IMR-90 (cell line): ENCODE measurements around the gene TIGAR. TPM values are rescaled to one million over a fixed set of nuclear protein-coding genes. Genes with fewer than 3 reads are reported as not detected.

Experiments
- ATAC-seq: fragments of 200-7000 bp; cut with Tn5 transposase; 2 replicates; pipeline ENCODE4 v1.9.1; 2020; ENCODE audit warnings: low read depth, mild to moderate bottlenecking, moderate library complexity
- BruUV-seq: library from RNA; stranded (reverse); fragments of 400-500 nt; replicated peaks from 2 replicates; lab custom pipeline; 2021; lab: Mats Ljungman, UMichigan
- CTCF ChIA-PET: fragments of 300-600 bp; formaldehyde crosslinking; extraction: SDS; loops from one replicate; lab custom pipeline; 2021; ENCODE audit warnings: antibody characterized with exemption; lab: Yijun Ruan, JAX
- POLR2A ChIA-PET: fragments of 300-600 bp; sonication (Branson Sonifier 250); formaldehyde crosslinking; loops from one replicate; lab custom pipeline; 2022; ENCODE audit warnings: antibody characterized with exemption; ENCODE audit not compliant: unreplicated experiment; lab: Charles Lee
- DNase-seq: peaks from one replicate; pipeline ENCODE4 v3.0.0; 2013
- H2AFZ ChIP-seq: replicated peaks from 2 replicates; pipeline ENCODE3; 2013; ENCODE audit warnings: low read length, mild to moderate bottlenecking; ENCODE audit not compliant: poor library complexity
- H2AK5ac ChIP-seq: 2 replicates; pipeline ENCODE4 v1.6.1; 2013; ENCODE audit warnings: low read depth, low read length, inconsistent platforms
- H2AK9ac ChIP-seq: replicated peaks from 2 replicates; pipeline ENCODE3; 2013; ENCODE audit warnings: mild to moderate bottlenecking, low read depth, low read length, moderate library complexity; ENCODE audit not compliant: poor library complexity
- H2BK120ac ChIP-seq: 2 replicates; pipeline ENCODE4 v1.6.1; 2013; ENCODE audit warnings: low read depth, low read length, inconsistent platforms
- H2BK15ac ChIP-seq: 3 replicates; pipeline ENCODE4 v1.6.1; 2013; ENCODE audit warnings: low read depth, low read length, inconsistent platforms
- H2BK20ac ChIP-seq: 2 replicates; pipeline ENCODE4 v1.6.1; 2013; ENCODE audit warnings: low read depth, mild to moderate bottlenecking, inconsistent platforms, low read length, moderate library complexity
- H2BK5ac ChIP-seq: 2 replicates; pipeline ENCODE4 v1.6.1; 2013; ENCODE audit warnings: mild to moderate bottlenecking, low read depth, low read length, inconsistent platforms; ENCODE audit not compliant: poor library complexity, severe bottlenecking
- H3K14ac ChIP-seq: replicated peaks from 2 replicates; pipeline ENCODE4 v1.6.1; 2013; ENCODE audit warnings: low read depth, low read length, inconsistent platforms
- H3K18ac ChIP-seq: 2 replicates; pipeline ENCODE4 v1.6.1; 2013; ENCODE audit warnings: low read depth, low read length, control low read depth
- H3K23ac ChIP-seq: 2 replicates; pipeline ENCODE4 v1.6.1; 2013; ENCODE audit warnings: low read depth, low read length, inconsistent platforms
- H3K27ac ChIP-seq: 2 replicates; pipeline ENCODE4 v1.5.1; 2013; ENCODE audit warnings: mild to moderate bottlenecking, control low read depth, low read length; ENCODE audit not compliant: insufficient read depth
- H3K27me3 ChIP-seq: 2 replicates; pipeline ENCODE4 v1.6.1; 2013; ENCODE audit warnings: low read length; ENCODE audit not compliant: control insufficient read depth, insufficient read depth
- H3K36me3 ChIP-seq: 2 replicates; pipeline ENCODE4 v1.6.1; 2013; ENCODE audit warnings: low read length, mixed read lengths; ENCODE audit not compliant: control insufficient read depth, insufficient read depth
- H3K4ac ChIP-seq: 2 replicates; pipeline ENCODE4 v1.6.1; 2013; ENCODE audit warnings: low read depth, low read length, inconsistent platforms
- H3K4me1 ChIP-seq: 2 replicates; pipeline ENCODE4 v1.6.1; 2013; ENCODE audit warnings: low read length, mixed read lengths; ENCODE audit not compliant: control insufficient read depth, insufficient read depth
- H3K4me2 ChIP-seq: 2 replicates; pipeline ENCODE4 v1.6.1; 2013; ENCODE audit warnings: low read depth, mild to moderate bottlenecking, control low read depth, low read length, moderate library complexity
- H3K4me3 ChIP-seq: 2 replicates; pipeline ENCODE4 v1.5.1; 2013; ENCODE audit warnings: low read depth, mild to moderate bottlenecking, control low read depth, low read length, moderate library complexity; ENCODE audit not compliant: insufficient read depth
- H3K56ac ChIP-seq: 2 replicates; pipeline ENCODE4 v1.6.1; 2013; ENCODE audit warnings: low read length, inconsistent platforms; ENCODE audit not compliant: insufficient read depth; ENCODE audit errors: extremely low read depth
- H3K79me1 ChIP-seq, 2 experiments: 2 replicates each; pipeline ENCODE4 v1.6.1; 2013; ENCODE audit warnings: low read length in 2 of 2, inconsistent platforms in 1 of 2, low read depth in 1 of 2
- H3K9ac ChIP-seq: 2 replicates; pipeline ENCODE4 v1.6.1; 2013; ENCODE audit warnings: low read depth, low read length, control low read depth
- H3K9me1 ChIP-seq: 2 replicates; pipeline ENCODE4 v1.6.1; 2013; ENCODE audit warnings: low read length, inconsistent platforms; ENCODE audit not compliant: insufficient read depth
- H3K9me3 ChIP-seq: 2 replicates; pipeline ENCODE4 v1.6.1; 2013; ENCODE audit warnings: low read length; ENCODE audit not compliant: control insufficient read depth, insufficient read depth
- H4K20me1 ChIP-seq: 2 replicates; pipeline ENCODE4 v1.6.1; 2013; ENCODE audit warnings: low read length, inconsistent platforms; ENCODE audit not compliant: insufficient read depth
- H4K5ac ChIP-seq: 2 replicates; pipeline ENCODE4 v1.6.1; 2013; ENCODE audit warnings: mild to moderate bottlenecking, low read depth, low read length, control low read depth
- H4K8ac ChIP-seq, 2 experiments: 2 replicates each; pipeline ENCODE4 v1.6.1; 2013; ENCODE audit warnings: low read depth in 2 of 2, low read length in 2 of 2, control low read depth in 1 of 2, inconsistent platforms in 1 of 2
- H4K91ac ChIP-seq: 2 replicates; pipeline ENCODE4 v1.6.1; 2013; ENCODE audit warnings: low read depth, low read length, inconsistent platforms; ENCODE audit not compliant: insufficient read depth
- BHLHE40 ChIP-seq: fragments of 150-350 bp; IDR thresholded peaks from 2 replicates; pipeline ENCODE4 v1.6.1; 2016; ENCODE audit warnings: mild to moderate bottlenecking, low read depth, low read length
- CEBPB ChIP-seq: IDR thresholded peaks from 2 replicates; pipeline ENCODE4 v1.6.1; 2012; ENCODE audit warnings: low read depth, low read length, improper control_type of control experiment
- CHD1 ChIP-seq: IDR thresholded peaks from 2 replicates; pipeline ENCODE4 v1.6.1; 2012; ENCODE audit warnings: low read depth, low read length, improper control_type of control experiment
- MAFK ChIP-seq: IDR thresholded peaks from 2 replicates; pipeline ENCODE4 v1.6.1; 2012; ENCODE audit warnings: low read depth, low read length, improper control_type of control experiment
- RCOR1 ChIP-seq: IDR thresholded peaks from 2 replicates; pipeline ENCODE4 v1.6.1; 2012; ENCODE audit warnings: mild to moderate bottlenecking, low read length, improper control_type of control experiment; ENCODE audit not compliant: insufficient replicate concordance
- RFX5 ChIP-seq: IDR thresholded peaks from 2 replicates; pipeline ENCODE4 v1.8.0; 2012; ENCODE audit warnings: low read depth, mild to moderate bottlenecking, low read length, moderate library complexity
- WGBS, 2 experiments: methylation state at CpG; one replicate each; pipeline versions ENCODE4 v1.1.5 to v1.1.7; 2013; ENCODE audit warnings: missing lambda C conversion rate in 2 of 2; ENCODE audit not compliant: insufficient read length in 1 of 2; ENCODE audit errors: extremely low coverage in 2 of 2; 5-methylcytosine and 5-hydroxymethylcytosine counted together
- dilution Hi-C: fragments of 300-500 bp; cut with HindIII; formaldehyde crosslinking; loops from one replicate; pipeline ENCODE4 v1.14.3; 2018; ENCODE audit warnings: low sequenced_read_pairs; ENCODE audit not compliant: unreplicated experiment
- in situ Hi-C: fragments of 300-500 bp; cut with MboI; formaldehyde crosslinking; loops from 3 replicates; pipeline ENCODE4 v1.14.3; 2019; ENCODE audit warnings: low sequenced_read_pairs, inconsistent platforms, mixed read lengths
- intact Hi-C: fragments of 100-400 bp; cut with micrococcal nuclease; formaldehyde crosslinking; loops from 2 replicates; pipeline ENCODE4 v1.10.0; 2022
- polyA plus RNA-seq, 3 experiments: library from polyadenylated mRNA; depleted of rRNA; stranded (reverse); fragments of >200 nt; gene quantifications; 2 replicates each; pipeline ENCODE4 v1.2.3, GENCODE V29; 2012; ENCODE audit warnings: low replicate concordance in 1 of 3
- total RNA-seq: library from RNA; depleted of rRNA; stranded (reverse); fragments of >200 nt; gene quantifications from 2 replicates; pipeline ENCODE4 v1.2.3, GENCODE V29; 2012
- TF ChIP-seq, protein P1 (sequence below): conservative IDR thresholded peaks from 2 replicates; pipeline ENCODE4 v1.5.1; 2012; ENCODE audit warnings: mild to moderate bottlenecking, low read depth, low read length, improper control_type of control experiment

The TIGAR gene
- total and polyA plus RNA-seq, 2 of the 4 experiments (the other 2 are of a cell fraction), result 7.3 to 13.7 TPM

DNA sequence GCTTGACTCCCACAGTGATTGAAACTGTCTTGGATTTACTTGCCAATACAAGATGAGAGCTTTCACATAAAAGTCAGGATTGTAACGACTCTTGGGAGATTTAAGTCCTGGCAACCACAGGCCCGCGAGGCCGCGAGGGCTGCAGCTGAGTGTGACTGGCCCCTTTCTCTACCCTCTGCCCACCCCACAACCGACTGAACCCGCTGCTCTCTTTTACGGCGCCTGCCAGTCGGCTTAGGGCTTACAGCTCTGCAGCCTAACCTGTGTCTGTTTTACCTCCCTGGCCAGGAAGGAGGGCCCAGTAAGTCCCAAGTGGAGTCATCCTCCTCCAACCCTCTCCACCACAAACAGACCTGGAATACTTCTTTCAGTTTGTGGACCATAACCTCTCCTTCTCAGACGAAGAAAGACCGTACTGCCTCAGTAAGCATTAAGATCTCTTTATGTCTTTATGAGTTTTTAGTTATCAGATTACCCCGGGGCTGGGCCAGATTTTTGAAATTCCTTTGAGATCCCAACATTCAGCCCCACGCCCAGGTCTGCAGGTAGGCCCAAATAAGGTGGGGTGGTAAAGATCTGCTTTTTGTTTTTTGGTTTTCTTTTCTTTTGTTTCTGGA lies 12.6 kb upstream of the TIGAR start:
- DNase-seq, result no peak
- H2BK5ac ChIP-seq, result no peak overlapping the region
- H3K27ac ChIP-seq, result no peak overlapping the region
- no peak overlapping the region for H3K4me2 ChIP-seq
- H3K23ac ChIP-seq, result no peak overlapping the region
- H3K56ac ChIP-seq, result no peak overlapping the region
- no peak overlapping the region for H2AK5ac ChIP-seq
- no peak overlapping the region for H3K4ac ChIP-seq
- H4K20me1 ChIP-seq, result no peaks in the 10 kb centered on the region
- TF ChIP-seq CHD1 (no peak), MAFK (no peak), RFX5 (no peak), BHLHE40 (no peak), CEBPB (no peak), RCOR1 (no peak)
- TF ChIP-seq, protein P1, sequence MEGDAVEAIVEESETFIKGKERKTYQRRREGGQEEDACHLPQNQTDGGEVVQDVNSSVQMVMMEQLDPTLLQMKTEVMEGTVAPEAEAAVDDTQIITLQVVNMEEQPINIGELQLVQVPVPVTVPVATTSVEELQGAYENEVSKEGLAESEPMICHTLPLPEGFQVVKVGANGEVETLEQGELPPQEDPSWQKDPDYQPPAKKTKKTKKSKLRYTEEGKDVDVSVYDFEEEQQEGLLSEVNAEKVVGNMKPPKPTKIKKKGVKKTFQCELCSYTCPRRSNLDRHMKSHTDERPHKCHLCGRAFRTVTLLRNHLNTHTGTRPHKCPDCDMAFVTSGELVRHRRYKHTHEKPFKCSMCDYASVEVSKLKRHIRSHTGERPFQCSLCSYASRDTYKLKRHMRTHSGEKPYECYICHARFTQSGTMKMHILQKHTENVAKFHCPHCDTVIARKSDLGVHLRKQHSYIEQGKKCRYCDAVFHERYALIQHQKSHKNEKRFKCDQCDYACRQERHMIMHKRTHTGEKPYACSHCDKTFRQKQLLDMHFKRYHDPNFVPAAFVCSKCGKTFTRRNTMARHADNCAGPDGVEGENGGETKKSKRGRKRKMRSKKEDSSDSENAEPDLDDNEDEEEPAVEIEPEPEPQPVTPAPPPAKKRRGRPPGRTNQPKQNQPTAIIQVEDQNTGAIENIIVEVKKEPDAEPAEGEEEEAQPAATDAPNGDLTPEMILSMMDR, result no peak
- no peaks in the 10 kb centered on the region for H3K4me1 ChIP-seq
- peaks cover 12% of the 10 kb centered on the region for H3K27me3 ChIP-seq
- H2AFZ ChIP-seq, result peak overlapping the region; percentile 82
- no peaks in the 10 kb centered on the region for H3K9me1 ChIP-seq
- no peaks in the 10 kb centered on the region for H3K36me3 ChIP-seq
- no peaks in the 10 kb centered on the region for H3K79me1 ChIP-seq
- no peak overlapping the region for H4K5ac ChIP-seq
- POLR2A ChIA-PET, result no interaction called here
- BruUV-seq, result no TSS peak
- H2BK15ac ChIP-seq, result no peak overlapping the region
- WGBS, 2 experiments, result no CpG with 5 or more reads among the region's 14 CpGs
- no peak overlapping the region for H4K91ac ChIP-seq
- no peak overlapping the region for H4K8ac ChIP-seq
- H3K9me3 ChIP-seq, result no peaks in the 10 kb centered on the region
- in situ Hi-C loops, result loop anchor here (5.0 kb wide), 1 partner anchor 224 kb away; no protein-coding TSS in a partner anchor
- intact Hi-C loops, result loop anchor here (1.0 to 2.0 kb wide), 2 partner anchors 219 to 452 kb away; no protein-coding TSS in a partner anchor
- dilution Hi-C loops, result no loop called here
- H2AK9ac ChIP-seq, result no peak overlapping the region
- H2BK120ac ChIP-seq, result no peak overlapping the region
- no peak overlapping the region for H3K9ac ChIP-seq
- CTCF ChIA-PET, result interaction anchor here (0.6 to 0.8 kb wide), 2 partner anchors 424 to 527 kb away, joined by 3 read pairs; no protein-coding TSS in a partner anchor
- H3K18ac ChIP-seq, result no peak overlapping the region
- no peak overlapping the region for H2BK20ac ChIP-seq
- H3K14ac ChIP-seq, result no peak overlapping the region
- ATAC-seq, result no peak
- H3K4me3 ChIP-seq, result no peak overlapping the region
